ENCODE results near the gene SMDT1. TPM values are rescaled to one million over a fixed set of nuclear protein-coding genes. Genes with fewer than 3 reads are reported as not detected.

The SMDT1 gene
- total and polyA plus RNA-seq, 2 experiments from 2014 or later: 4.9 to 97.9 TPM

DNA sequence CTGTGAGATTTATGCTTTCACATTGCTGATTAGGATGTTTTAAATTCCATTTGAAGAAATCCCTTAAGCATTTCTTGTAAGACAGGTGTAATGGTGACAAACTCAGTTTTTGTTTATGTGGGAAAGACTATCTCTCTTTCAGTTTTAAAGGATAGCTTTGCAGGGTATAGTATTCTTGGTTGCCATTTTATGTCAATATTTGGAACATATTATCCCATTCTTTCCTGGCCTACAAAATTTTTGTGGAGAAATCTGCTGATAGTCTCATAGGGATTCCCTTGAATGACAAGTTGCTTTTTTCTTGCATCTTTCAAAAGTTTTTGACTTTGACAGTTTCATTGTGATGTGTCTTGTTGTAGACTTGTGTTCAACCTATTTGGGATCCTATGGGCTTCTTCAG, 37.7 kb upstream of the SMDT1 start (continued):
- TF ChIP-seq, protein P1, sequence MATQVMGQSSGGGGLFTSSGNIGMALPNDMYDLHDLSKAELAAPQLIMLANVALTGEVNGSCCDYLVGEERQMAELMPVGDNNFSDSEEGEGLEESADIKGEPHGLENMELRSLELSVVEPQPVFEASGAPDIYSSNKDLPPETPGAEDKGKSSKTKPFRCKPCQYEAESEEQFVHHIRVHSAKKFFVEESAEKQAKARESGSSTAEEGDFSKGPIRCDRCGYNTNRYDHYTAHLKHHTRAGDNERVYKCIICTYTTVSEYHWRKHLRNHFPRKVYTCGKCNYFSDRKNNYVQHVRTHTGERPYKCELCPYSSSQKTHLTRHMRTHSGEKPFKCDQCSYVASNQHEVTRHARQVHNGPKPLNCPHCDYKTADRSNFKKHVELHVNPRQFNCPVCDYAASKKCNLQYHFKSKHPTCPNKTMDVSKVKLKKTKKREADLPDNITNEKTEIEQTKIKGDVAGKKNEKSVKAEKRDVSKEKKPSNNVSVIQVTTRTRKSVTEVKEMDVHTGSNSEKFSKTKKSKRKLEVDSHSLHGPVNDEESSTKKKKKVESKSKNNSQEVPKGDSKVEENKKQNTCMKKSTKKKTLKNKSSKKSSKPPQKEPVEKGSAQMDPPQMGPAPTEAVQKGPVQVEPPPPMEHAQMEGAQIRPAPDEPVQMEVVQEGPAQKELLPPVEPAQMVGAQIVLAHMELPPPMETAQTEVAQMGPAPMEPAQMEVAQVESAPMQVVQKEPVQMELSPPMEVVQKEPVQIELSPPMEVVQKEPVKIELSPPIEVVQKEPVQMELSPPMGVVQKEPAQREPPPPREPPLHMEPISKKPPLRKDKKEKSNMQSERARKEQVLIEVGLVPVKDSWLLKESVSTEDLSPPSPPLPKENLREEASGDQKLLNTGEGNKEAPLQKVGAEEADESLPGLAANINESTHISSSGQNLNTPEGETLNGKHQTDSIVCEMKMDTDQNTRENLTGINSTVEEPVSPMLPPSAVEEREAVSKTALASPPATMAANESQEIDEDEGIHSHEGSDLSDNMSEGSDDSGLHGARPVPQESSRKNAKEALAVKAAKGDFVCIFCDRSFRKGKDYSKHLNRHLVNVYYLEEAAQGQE (IDR thresholded peaks at IDR 0.05; ENCODE audit: unreplicated experiment): no peak
- TF ChIP-seq ZNF114 (CRISPR knock-in tag; IDR thresholded peaks at IDR 0.05) (no peak), STAT1 (IDR thresholded peaks at IDR 0.05; ENCODE audit: unreplicated experiment) (no peak), EZH2 (IDR thresholded peaks at IDR 0.05; ENCODE audit: low read depth, unreplicated experiment) (no peak), CREB1 (CRISPR knock-in tag; IDR thresholded peaks at IDR 0.05; ENCODE audit: low read depth) (no peak)
- TF ChIP-seq, protein P2, sequence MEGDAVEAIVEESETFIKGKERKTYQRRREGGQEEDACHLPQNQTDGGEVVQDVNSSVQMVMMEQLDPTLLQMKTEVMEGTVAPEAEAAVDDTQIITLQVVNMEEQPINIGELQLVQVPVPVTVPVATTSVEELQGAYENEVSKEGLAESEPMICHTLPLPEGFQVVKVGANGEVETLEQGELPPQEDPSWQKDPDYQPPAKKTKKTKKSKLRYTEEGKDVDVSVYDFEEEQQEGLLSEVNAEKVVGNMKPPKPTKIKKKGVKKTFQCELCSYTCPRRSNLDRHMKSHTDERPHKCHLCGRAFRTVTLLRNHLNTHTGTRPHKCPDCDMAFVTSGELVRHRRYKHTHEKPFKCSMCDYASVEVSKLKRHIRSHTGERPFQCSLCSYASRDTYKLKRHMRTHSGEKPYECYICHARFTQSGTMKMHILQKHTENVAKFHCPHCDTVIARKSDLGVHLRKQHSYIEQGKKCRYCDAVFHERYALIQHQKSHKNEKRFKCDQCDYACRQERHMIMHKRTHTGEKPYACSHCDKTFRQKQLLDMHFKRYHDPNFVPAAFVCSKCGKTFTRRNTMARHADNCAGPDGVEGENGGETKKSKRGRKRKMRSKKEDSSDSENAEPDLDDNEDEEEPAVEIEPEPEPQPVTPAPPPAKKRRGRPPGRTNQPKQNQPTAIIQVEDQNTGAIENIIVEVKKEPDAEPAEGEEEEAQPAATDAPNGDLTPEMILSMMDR (conservative IDR thresholded peaks at IDR 0.05; ENCODE audit: low read depth in 2 of 2): no peak

DNA sequence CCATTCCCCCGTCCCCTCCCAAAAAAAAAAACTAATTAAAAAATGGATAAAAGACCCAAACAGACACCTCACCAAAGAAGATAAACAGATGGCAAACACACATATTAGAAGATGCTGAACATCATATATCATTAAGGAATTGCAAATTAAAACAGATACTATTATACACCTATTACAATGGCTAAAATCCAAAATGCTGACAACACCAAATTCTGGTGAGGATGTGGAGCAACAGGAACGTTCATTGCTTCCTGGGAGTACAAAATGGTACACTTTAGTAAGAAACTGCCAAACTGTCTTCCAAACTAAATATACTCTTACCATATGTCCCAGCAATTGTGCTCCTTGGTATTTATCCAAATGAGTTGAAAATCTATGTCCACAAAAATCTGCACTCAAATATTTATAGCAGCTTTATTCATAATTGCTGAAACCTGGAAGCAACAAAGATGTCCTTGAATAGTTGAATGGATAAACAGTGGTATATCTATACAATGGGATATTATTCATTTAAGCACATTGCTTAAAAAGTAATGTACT, 28.8 kb upstream of the SMDT1 start:
- H3K79me2 ChIP-seq (replicated peaks; ENCODE audit: insufficient read depth): no peaks in the 10 kb centered on the region
- no peak overlapping the region for H3K4me3 Mint-ChIP-seq

DNA sequence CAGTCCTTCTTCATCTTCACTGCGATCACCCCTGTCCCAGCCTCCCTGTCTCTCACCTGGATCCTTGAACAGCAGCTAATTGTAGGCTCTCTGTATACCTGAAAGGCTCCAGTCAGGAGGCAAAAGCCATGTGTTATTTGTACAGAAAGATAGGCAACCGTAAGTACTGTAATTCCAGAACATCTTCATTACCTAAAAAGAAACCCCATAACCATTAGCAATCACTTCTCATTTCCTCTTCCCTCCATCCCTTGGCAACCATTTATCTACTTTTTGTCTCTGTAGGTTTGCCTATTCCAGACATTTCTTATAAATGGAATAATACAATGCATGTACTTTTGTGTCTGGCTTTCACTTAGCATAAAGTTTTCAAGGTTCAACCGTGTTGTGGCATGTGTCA, 26.7 kb upstream of the SMDT1 start:
- Histone ChIP-seq H3F3A (replicated peaks; ENCODE audit: low read depth) (no peaks in the 10 kb centered on the region), H3K27me3 (ENCODE audit: insufficient read depth) (no peaks in the 10 kb centered on the region), H4K20me1 (replicated peaks; ENCODE audit: insufficient read depth) (no peaks in the 10 kb centered on the region), H3K4me3 (no peak overlapping the region), H3K27ac (ENCODE audit: low read depth) (no peak overlapping the region), H3K36me3 (ENCODE audit: insufficient read depth) (no peaks in the 10 kb centered on the region), H2AFZ (no peak overlapping the region), H3K4me1 (ENCODE audit: insufficient read depth) (no peaks in the 10 kb centered on the region), H3K4me2 (no peak overlapping the region), H3K79me2 (replicated peaks; ENCODE audit: insufficient read depth) (no peaks in the 10 kb centered on the region), H3K9me2 (ENCODE audit: insufficient read depth) (no peaks in the 10 kb centered on the region)
- no peaks in the 10 kb centered on the region for H3K4me1 Mint-ChIP-seq
- H3K36me3 Mint-ChIP-seq (ENCODE audit: low read depth): peaks cover 9% of the 10 kb centered on the region; the same call in 2 of the 3 replicates
- peaks cover 14% of the 10 kb centered on the region for H3K9me3 Mint-ChIP-seq
- no peak overlapping the region for H3K4me3 Mint-ChIP-seq
- H3K27me3 Mint-ChIP-seq (ENCODE audit: insufficient read depth, low read depth, poor library complexity): peaks cover 2% of the 10 kb centered on the region
- ATAC-seq (no peak), DNase-seq (ENCODE audit: low spot score) (no peak)
- no peak overlapping the region for H3K27ac Mint-ChIP-seq
- TF ChIP-seq ZNF114 (CRISPR knock-in tag; IDR thresholded peaks at IDR 0.05) (no peak), EZH2phosphoT487 (IDR thresholded peaks at IDR 0.05; ENCODE audit: unreplicated experiment) (no peak)
- TF ChIP-seq, protein P3, sequence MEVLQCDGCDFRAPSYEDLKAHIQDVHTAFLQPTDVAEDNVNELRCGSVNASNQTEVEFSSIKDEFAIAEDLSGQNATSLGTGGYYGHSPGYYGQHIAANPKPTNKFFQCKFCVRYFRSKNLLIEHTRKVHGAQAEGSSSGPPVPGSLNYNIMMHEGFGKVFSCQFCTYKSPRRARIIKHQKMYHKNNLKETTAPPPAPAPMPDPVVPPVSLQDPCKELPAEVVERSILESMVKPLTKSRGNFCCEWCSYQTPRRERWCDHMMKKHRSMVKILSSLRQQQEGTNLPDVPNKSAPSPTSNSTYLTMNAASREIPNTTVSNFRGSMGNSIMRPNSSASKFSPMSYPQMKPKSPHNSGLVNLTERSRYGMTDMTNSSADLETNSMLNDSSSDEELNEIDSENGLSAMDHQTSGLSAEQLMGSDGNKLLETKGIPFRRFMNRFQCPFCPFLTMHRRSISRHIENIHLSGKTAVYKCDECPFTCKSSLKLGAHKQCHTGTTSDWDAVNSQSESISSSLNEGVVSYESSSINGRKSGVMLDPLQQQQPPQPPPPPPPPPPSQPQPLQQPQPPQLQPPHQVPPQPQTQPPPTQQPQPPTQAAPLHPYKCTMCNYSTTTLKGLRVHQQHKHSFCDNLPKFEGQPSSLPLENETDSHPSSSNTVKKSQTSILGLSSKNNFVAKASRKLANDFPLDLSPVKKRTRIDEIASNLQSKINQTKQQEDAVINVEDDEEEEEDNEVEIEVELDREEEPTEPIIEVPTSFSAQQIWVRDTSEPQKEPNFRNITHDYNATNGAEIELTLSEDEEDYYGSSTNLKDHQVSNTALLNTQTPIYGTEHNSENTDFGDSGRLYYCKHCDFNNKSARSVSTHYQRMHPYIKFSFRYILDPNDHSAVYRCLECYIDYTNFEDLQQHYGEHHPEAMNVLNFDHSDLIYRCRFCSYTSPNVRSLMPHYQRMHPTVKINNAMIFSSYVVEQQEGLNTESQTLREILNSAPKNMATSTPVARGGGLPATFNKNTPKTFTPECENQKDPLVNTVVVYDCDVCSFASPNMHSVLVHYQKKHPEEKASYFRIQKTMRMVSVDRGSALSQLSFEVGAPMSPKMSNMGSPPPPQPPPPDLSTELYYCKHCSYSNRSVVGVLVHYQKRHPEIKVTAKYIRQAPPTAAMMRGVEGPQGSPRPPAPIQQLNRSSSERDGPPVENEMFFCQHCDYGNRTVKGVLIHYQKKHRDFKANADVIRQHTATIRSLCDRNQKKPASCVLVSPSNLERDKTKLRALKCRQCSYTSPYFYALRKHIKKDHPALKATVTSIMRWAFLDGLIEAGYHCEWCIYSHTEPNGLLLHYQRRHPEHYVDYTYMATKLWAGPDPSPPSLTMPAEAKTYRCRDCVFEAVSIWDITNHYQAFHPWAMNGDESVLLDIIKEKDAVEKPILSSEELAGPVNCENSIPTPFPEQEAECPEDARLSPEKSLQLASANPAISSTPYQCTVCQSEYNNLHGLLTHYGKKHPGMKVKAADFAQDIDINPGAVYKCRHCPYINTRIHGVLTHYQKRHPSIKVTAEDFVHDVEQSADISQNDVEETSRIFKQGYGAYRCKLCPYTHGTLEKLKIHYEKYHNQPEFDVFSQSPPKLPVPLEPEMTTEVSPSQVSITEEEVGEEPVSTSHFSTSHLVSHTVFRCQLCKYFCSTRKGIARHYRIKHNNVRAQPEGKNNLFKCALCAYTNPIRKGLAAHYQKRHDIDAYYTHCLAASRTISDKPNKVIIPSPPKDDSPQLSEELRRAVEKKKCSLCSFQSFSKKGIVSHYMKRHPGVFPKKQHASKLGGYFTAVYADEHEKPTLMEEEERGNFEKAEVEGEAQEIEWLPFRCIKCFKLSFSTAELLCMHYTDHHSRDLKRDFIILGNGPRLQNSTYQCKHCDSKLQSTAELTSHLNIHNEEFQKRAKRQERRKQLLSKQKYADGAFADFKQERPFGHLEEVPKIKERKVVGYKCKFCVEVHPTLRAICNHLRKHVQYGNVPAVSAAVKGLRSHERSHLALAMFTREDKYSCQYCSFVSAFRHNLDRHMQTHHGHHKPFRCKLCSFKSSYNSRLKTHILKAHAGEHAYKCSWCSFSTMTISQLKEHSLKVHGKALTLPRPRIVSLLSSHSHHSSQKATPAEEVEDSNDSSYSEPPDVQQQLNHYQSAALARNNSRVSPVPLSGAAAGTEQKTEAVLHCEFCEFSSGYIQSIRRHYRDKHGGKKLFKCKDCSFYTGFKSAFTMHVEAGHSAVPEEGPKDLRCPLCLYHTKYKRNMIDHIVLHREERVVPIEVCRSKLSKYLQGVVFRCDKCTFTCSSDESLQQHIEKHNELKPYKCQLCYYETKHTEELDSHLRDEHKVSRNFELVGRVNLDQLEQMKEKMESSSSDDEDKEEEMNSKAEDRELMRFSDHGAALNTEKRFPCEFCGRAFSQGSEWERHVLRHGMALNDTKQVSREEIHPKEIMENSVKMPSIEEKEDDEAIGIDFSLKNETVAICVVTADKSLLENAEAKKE (CRISPR knock-in tag; IDR thresholded peaks at IDR 0.05): no peak

More for the DNA sequence above, 28.8 kb upstream of the SMDT1 start:
- Histone ChIP-seq H3F3A (replicated peaks; ENCODE audit: low read depth) (no peaks in the 10 kb centered on the region), H3K4me3 (no peak overlapping the region), H3K36me3 (ENCODE audit: insufficient read depth) (no peaks in the 10 kb centered on the region), H3K4me1 (ENCODE audit: insufficient read depth) (no peaks in the 10 kb centered on the region), H4K20me1 (replicated peaks; ENCODE audit: insufficient read depth) (no peaks in the 10 kb centered on the region), H3K9me2 (ENCODE audit: insufficient read depth) (no peaks in the 10 kb centered on the region), H3K27ac (ENCODE audit: low read depth) (no peak overlapping the region), H3K4me2 (no peak overlapping the region), H2AFZ (no peak overlapping the region), H3K27me3 (ENCODE audit: insufficient read depth) (no peaks in the 10 kb centered on the region)
- Mint-ChIP-seq H3K9me3 (no peaks in the 10 kb centered on the region), H3K27ac (no peak overlapping the region), H3K36me3 (ENCODE audit: low read depth) (no peaks in the 10 kb centered on the region), H3K27me3 (ENCODE audit: insufficient read depth, low read depth, poor library complexity) (peaks cover 2% of the 10 kb centered on the region), H3K4me1 (no peaks in the 10 kb centered on the region)
- TF ChIP-seq ZNF331 (CRISPR knock-in tag; IDR thresholded peaks at IDR 0.05; ENCODE audit: low read depth) (no peak), NANOG (IDR thresholded peaks at IDR 0.05; ENCODE audit: borderline replicate concordance) (no peak)
- no peak for DNase-seq (ENCODE audit: low spot score)
- ATAC-seq: no peak

Data from GM23338 (cell line).